GM12891 (cell line): ENCODE measurements around the gene GPSM3.
A peak's percentile ranks its signal among the peaks of the same experiment; 100 is the strongest.
"Not testable (repeated sequence)": the region's sequence is repeated elsewhere in the genome, so short reads cannot be mapped to it uniquely, and the experiment has no call there.

ENCODE experiments used
- DNase-seq: peaks from one replicate; pipeline ENCODE4 v3.0.0; 2011; ENCODE audit warnings: low spot score; ENCODE audit not compliant: insufficient read length
- FAIRE-seq: peaks from 2 replicates; lab custom pipeline; 2011; peaks lifted over from hg19 to GRCh38; lab: Jason Lieb, UNC
- PAX5 ChIP-seq: IDR thresholded peaks from 2 replicates; pipeline ENCODE4 v1.6.1; 2011; ENCODE audit warnings: low read length, moderate library complexity, mild to moderate bottlenecking; ENCODE audit not compliant: insufficient read depth, severe bottlenecking
- POLR2A ChIP-seq: IDR thresholded peaks from 2 replicates; pipeline ENCODE4 v1.6.1; 2011; ENCODE audit warnings: low read depth, low read length, control low read depth
- POLR2AphosphoS5 ChIP-seq: IDR thresholded peaks from 2 replicates; pipeline ENCODE4 v1.6.1; 2011; ENCODE audit warnings: low read depth, low read length, control low read depth
- POU2F2 ChIP-seq: IDR thresholded peaks from 2 replicates; pipeline ENCODE4 v1.6.1; 2011; ENCODE audit warnings: low read depth, mild to moderate bottlenecking, control low read depth, low read length, moderate library complexity
- SPI1 ChIP-seq: IDR thresholded peaks from 2 replicates; pipeline ENCODE4 v1.6.1; 2011; ENCODE audit warnings: low read depth, low read length, control low read depth
- TAF1 ChIP-seq: IDR thresholded peaks from 2 replicates; pipeline ENCODE4 v1.6.1; 2011; ENCODE audit warnings: low read depth, low read length, control low read depth

GPSM3 gene

DNA sequence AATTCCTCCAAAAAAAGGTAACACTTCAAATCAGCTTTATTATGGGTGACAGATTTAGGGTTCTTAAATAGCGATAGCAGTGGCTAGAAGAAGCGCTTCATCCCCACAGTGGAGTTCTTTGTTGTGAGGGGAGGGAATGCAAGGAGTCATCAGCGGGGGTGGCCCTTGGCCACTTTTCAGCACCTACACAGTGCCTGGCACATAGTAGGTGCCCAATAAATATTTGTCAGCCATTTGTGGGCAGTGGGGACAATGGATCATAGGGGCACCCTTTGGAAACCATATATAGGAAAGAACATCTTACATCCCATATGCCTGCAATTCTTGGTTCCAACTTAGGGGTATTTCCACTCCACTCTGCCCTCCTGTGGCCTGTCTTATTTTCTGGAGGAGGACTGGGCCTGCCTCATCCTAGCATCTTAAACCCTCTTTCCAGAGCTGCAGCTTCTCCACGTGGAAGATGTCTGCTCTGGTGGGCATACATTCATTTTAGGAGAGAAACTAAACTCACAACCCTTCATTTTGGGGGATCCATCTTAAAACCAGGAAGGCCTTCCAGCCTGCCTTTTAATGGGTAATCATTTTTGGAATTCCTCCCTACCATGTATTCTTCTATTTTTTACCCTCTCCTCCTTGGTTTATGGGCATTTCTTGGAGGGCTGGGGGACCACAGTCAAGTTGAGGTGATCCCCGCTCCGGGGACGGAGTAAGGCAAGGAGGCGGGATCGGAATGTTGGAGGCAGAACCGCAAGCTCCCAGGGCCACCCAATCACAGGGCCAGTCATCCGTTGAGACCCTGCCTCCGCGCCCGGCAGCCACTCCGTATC is 2.6 kb upstream of the GPSM3 start:
- FAIRE-seq: peak; percentile 43
- 0 out of 2 replicates have a peak, but pooled peaks have one; percentile 35 for TF ChIP-seq POU2F2
- no peak for TF ChIP-seq SPI1
- peak; percentile 52 for TF ChIP-seq POLR2A
- TF ChIP-seq TAF1: peak; percentile 51; the same call in 1 of the 2 replicates
- no peak for DNase-seq

DNA sequence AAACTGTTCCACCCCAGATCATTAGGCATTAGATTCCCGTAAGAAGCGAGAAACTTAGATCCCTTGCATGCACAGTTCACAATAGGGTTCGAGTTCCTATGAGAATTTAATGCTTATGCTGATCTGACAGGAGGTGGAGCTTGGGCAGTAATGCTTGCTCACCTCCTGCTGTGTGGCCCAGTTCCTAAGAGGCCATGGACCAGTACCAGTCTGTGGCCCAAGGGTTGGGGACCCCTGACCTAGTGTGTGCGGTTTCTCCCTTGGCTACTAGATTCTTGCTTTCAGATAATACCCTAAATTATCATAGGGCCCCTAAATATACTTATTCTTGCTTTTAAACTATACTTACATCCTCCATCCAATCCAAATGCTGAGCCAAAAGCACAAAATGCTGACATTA is 1.9 kb upstream of the GPSM3 start:
- no peak for TF ChIP-seq SPI1
- DNase-seq (no peak), FAIRE-seq (no peak)

DNA sequence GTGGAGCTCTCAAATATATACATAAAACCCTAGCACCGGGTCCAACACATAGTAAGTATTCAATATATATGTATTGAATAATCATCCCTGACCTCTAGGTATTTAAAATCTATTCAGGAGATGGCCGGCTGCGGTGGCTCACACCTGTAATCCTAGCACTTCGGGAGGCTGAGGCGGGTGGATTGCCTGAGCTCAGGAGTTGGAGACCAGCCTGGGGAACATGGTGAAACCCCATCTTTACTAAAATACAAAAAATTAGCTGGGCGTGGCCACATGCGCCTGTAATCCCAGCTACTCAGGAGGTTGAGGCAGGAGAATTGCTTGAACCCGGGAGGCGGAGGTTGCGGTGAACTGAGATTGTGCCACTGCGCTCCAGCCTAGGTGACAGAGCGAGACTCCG is 653 bp upstream of the GPSM3 start:
- FAIRE-seq, DNase-seq: not testable (repeated sequence)

DNA sequence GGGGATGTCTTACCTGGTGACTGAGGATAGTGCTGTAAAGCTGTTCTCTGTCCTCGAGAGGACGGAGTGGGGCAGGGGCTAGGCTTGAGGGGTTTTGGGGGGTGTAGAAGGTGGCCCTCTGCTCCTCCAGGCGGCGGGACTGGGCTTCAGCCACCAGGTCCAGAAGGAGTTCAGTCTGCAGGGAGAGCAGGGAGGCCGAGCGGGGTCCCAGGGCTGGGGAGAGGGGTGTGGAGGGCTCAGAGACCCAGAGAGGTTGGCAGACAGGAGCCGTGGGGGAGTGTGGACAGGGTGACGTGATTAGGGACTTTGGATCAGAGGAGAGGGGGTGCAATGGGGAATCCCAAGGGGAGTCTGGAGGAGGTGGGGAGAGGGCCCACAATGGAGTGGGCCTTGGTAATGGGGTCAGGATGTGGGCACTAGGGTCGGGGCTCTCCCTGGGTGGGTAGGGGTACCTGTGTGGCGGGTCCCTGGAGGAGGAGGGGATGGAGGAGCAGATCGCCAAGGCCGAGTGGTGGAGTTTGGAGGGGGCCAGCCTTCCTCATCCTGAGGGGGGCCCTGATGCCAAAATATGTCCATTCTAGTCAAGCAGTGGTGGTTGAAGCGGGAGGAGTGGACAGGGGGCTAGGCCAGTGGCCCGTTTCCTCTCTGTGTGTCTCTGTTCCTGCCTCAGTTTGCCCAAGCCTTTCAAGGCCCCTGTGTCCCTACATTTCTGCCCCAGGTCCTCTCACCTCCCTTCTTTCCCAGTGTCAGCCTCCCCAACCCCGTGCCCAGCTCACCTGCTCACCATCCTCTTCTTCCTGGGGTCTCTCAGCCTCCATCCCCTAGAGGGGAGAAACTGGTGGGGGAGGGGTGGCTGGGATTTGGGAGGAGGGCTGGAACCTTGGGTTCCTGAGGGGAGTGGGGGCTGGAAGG is 491 bp downstream of the GPSM3 start:
- TF ChIP-seq TAF1 (no peak), POU2F2 (peak; percentile 31; the same call in 1 of the 2 replicates), POLR2AphosphoS5 (peak; percentile 49)
- DNase-seq: no peak
- FAIRE-seq: peak; percentile 16

DNA sequence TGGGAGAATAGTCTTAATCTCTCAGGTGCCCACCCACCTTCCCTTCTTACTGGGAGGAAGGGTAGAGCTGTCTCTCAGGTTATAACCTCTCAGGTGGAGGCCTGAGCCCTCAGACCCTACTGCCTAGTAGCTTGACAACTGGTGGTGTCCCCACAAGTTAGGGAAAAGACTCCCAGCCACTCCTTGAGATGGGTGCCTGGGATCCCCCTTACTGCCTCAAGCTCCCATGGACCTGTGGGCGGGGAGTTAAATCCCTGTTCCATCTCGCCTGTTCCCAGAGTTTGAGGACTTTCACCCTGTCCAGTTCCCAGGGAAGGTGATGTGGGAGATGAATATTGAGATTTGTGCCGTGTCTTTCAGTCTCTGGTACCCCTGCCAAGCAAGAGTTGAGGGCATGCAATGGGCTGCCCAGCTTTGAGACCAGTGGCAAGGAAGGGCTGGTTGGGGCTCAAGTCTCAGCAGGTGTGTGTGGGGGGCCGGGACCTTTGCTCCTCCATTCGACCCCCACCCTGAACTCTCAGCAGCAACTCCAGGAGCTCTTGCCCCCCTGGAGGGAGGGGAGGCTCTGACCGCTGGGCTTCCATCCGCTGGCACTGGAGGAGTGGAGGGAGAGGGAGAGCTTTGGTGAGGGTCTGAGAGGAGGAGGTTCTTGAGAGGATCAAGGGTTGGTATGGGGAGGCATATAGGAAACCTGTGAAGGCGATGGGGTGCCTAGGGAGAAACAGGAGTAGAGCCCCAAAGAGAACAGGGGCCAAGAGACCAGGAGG is 1.3 kb downstream of the GPSM3 start:
- no peak for DNase-seq
- FAIRE-seq: no peak
- TF ChIP-seq POLR2AphosphoS5 (no peak; the same call in 1 of the 2 replicates), TAF1 (no peak), SPI1 (no peak), POLR2A (no peak), POU2F2 (no peak), PAX5 (no peak)

DNA sequence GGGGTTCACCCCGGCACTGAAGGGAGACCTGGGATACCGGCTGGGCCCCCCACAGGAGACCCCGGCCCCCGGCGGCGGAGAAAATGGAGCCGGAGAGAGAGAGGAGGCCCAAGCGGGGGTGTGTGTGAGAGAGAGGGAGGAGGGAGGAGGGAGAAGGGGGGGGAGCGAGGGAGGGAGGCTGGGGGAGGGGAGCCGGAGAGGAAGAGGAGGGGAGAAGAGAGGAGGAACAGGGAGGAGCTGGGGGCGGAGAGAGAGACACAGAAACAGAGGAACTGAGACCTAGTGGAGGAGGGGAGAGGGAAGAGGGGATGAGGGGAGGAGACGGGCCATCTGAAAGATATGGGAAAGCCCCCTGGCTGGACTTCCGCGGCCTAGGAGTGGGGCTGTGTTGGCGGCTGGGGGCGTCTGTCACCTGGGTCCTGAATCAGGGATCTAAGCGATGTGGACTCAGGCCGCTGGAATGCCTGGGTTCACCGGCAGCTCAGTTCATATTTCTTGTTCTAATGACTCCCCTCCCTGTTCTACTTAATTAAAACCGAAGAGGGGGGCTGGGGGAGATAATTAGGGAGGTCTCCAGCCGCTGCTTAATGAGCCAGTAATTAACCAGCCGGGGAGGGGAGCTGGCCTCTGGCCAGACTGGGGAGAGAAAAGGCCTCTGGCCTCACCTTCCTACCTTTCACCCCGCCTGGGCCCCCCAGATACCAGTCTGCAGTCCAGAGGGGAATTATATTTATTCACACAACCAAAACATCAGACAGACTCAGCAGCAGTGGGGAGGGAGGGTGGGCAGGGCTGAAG is 2.2 kb downstream of the GPSM3 start, which contains the start of gene PBX2:
Gene PBX2 (minus strand): TSS at position 149 of the 798 bp plus-strand sequence. CDS start 287 bp downstream, outside the sequence.
- DNase-seq (peak; percentile 86), FAIRE-seq (peak; percentile 75)
- TF ChIP-seq PAX5 (no peak), SPI1 (peak; percentile 95), POLR2AphosphoS5 (peak; percentile 79; the same call in 1 of the 2 replicates), POLR2A (peak; percentile 75), TAF1 (peak; percentile 39; the same call in 1 of the 2 replicates), POU2F2 (peak; percentile 51; the same call in 1 of the 2 replicates)

DNA sequence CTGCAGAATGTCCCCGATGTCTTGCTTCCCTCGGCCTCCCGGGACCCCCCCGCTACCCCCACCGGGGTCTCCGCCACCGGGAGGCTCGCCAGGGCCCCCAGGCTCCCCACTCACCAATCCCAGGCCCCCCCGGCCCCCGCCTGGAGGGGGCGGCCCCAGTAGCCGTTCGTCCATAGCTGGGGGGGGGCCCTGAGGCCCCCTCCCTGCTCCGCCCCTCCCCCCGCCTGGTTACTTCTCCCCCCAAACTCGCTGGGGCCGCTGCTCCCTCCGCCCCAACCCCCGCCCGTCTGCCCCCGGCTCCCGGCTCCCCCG is 2.7 kb downstream of the GPSM3 start:
- DNase-seq (no peak), FAIRE-seq (no peak)
- TF ChIP-seq POLR2A (no peak), PAX5 (no peak), POLR2AphosphoS5 (no peak), SPI1 (no peak), POU2F2 (no peak), TAF1 (no peak)

DNA sequence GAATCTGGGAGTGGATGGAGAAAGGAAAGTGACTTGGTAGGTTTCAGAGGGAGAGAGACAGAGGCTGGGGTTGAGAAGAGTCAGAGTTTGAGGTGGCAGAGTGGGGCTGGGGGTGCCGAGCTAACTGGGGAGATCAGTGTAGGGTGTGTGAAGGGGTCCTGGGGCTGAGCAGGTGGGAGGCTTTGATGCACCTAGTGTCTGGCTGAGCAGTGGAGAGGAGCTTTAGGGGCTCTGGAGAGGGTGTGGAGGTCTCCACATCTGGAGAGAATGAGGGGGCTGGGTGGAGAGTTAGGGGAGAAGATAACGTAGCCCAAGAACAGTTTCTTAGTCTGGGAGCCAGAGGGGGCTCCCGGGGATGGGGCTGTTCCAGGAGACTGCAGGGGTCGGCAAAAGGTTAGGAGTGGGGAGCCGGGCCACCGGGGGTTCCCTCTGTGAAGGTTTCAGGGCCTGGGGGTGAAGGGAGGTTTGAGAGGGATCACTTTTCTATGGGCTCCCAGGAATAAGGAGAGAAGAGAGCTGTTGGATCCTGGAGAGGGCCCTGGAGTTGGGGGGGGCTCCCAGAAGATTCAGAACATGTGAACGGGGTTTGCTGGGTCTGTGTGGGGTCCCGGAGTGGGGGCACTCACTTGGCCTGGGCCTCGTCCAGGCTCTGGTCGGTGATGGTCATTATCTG is 3.2 kb downstream of the GPSM3 start:
- DNase-seq (no peak), FAIRE-seq (no peak)

More for the DNA sequence above, 3.2 kb downstream of the GPSM3 start:
- TF ChIP-seq POLR2AphosphoS5 (no peak), POU2F2 (no peak), TAF1 (no peak), SPI1 (no peak), PAX5 (no peak), POLR2A (no peak)
